Measurements from ENCODE around the gene POLR2E. TPM values are rescaled to one million over a fixed set of nuclear protein-coding genes. Genes with fewer than 3 reads are reported as not detected.

Gene POLR2E
- total RNA-seq, 1 donor from 2014 or later: 213 TPM

DNA sequence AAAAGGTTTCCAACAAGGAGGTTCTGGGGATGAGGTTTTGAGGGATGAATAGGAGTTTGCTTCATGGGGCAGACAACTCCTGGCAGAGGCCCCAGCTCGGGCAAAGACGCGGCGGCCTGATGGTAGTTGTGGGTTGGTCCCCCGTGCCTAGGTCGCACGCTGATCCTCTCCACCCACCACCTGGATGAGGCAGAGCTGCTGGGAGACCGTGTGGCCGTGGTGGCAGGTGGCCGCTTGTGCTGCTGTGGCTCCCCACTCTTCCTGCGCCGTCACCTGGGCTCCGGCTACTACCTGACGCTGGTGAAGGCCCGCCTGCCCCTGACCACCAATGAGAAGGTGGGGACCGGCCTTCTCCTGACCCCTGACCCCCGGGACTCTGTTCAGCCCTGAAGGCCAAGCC is 43.4 kb downstream of the POLR2E start:
- no peak for DNase-seq (ENCODE audit: low read depth)

DNA sequence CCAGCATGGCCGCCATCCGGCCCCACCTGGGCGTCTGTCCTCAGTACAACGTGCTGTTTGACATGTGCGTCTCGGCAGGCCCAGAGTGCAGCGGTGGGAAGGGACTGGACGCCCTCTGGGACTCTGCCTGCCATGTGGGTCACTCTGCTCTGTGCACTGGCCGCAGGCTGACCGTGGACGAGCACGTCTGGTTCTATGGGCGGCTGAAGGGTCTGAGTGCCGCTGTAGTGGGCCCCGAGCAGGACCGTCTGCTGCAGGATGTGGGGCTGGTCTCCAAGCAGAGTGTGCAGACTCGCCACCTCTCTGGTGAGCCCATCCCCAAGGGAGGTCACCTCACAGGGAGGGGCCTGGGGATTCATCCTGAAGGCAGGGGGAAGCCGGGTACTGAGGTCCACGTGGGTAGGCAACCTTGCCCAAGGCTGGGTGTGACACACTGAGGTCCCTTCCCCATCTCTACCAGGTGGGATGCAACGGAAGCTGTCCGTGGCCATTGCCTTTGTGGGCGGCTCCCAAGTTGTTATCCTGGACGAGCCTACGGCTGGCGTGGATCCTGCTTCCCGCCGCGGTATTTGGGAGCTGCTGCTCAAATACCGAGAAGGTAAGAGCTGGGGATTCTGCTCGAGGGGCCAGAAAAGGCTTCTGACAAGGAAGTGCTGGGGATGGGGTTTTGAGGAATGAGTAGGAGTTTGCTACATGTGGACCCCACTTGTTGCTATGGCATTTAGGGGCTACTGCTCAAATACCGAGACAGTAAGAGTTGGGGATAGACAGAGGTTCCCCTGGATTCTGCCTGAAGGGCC is 44.0 kb downstream of the POLR2E start:
- no peak for DNase-seq (ENCODE audit: low read depth)

- no peak for DNase-seq (ENCODE audit: low read depth)
Observed at GRCh38 chr19:1049800-1050199, 45.4 kb downstream of the POLR2E start.

DNA sequence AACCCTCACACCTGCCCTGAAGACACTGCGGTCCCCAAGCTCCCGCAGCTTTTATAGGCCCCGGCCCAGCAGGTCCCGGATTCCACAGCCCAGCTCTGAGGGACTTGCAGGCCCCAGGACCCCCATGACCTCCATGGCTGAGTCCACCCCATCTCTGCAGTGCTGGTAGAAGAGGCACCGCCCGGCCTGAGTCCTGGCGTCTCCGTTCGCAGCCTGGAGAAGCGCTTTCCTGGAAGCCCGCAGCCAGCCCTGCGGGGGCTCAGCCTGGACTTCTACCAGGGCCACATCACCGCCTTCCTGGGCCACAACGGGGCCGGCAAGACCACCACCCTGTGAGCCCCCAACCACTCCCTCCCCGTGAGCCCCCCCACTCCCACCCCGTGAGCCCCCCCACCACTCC is 46.1 kb downstream of the POLR2E start:
- DNase-seq (ENCODE audit: low read depth): no peak

GRCh38 chr19:1047696-1048147 is 47.5 kb downstream of the POLR2E start:
- DNase-seq (ENCODE audit: low read depth): no peak

DNA sequence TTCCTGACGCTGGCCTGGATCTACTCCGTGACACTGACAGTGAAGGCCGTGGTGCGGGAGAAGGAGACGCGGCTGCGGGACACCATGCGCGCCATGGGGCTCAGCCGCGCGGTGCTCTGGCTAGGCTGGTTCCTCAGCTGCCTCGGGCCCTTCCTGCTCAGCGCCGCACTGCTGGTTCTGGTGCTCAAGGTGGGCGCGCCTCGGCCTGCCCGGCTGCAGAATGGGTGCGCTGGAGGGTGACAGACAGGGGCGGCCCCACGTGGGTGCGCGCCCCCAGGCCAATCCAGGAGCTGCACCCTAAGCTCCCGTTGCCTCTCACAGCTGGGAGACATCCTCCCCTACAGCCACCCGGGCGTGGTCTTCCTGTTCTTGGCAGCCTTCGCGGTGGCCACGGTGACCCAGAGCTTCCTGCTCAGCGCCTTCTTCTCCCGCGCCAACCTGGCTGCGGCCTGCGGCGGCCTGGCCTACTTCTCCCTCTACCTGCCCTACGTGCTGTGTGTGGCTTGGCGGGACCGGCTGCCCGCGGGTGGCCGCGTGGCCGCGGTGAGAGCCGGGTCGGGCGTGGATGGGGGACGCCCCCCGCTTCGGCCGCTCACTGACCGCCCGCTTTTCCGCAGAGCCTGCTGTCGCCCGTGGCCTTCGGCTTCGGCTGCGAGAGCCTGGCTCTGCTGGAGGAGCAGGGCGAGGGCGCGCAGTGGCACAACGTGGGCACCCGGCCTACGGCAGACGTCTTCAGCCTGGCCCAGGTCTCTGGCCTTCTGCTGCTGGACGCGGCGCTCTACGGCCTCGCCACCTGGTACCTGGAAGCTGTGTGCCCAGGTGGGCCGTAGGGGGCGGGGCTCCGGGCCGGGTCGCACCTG is 48.1 kb downstream of the POLR2E start:
- DNase-seq (ENCODE audit: low read depth): no peak

DNA sequence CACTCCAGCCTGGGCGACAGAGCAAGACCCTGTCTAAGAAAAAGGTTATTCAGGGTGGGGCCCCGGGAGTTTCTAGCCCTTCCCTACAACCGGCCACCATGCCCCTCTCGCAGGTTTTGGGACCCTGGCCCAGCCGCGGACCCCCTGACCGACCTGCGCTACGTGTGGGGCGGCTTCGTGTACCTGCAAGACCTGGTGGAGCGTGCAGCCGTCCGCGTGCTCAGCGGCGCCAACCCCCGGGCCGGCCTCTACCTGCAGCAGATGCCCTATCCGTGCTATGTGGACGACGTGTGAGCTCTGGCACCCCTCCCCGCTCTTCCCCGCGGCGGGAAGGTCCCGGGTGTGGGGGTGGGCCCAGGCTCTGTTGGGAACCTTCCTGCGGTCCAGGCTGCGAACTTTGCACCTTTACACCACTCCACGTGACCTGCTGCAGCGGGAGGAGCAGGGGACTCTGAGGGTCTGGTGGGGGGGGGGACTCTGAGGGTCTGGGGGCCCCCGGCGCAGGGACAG is 49.0 kb downstream of the POLR2E start:
- no peak for DNase-seq (ENCODE audit: low read depth)

GRCh38 chr19:1045247-1045603 is 50.0 kb downstream of the POLR2E start:
- no peak for DNase-seq (ENCODE audit: low read depth)

DNA sequence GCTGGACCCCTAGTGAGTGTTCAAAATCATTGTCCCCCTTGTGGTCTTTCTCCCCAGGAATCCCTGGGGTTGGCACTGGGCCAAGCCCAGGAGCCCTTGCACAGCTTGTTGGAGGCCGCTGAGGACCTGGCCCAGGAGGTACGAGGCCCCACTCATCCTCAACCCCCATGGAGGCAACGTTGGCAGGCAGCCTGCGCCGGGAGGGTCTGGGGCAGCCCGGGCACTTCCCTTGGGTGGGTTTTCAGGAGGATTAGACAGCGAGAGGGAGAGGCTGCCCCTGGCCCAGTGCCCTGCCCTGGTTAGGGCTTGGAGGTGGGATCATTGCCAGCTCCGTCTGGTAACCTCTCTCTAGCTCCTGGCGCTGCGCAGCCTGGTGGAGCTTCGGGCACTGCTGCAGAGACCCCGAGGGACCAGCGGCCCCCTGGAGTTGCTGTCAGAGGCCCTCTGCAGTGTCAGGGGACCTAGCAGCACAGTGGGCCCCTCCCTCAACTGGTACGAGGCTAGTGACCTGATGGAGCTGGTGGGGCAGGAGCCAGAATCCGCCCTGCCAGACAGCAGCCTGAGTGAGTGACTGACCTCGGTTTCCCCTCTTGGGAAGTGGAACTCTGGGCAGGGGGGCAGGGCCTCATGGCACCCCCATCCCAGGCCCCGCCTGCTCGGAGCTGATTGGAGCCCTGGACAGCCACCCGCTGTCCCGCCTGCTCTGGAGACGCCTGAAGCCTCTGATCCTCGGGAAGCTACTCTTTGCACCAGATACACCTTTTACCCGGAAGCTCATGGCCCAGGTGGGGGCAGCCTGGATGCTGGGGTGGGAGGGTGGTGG is 52.3 kb downstream of the POLR2E start:
- DNase-seq (ENCODE audit: low read depth): no peak

- DNase-seq (ENCODE audit: low read depth): peak; percentile 96
Observed at GRCh38 chr19:1041835-1042685, 53.1 kb downstream of the POLR2E start.

- DNase-seq (ENCODE audit: low read depth): no peak
Observed at GRCh38 chr19:1041272-1041834, 53.8 kb downstream of the POLR2E start.

DNA sequence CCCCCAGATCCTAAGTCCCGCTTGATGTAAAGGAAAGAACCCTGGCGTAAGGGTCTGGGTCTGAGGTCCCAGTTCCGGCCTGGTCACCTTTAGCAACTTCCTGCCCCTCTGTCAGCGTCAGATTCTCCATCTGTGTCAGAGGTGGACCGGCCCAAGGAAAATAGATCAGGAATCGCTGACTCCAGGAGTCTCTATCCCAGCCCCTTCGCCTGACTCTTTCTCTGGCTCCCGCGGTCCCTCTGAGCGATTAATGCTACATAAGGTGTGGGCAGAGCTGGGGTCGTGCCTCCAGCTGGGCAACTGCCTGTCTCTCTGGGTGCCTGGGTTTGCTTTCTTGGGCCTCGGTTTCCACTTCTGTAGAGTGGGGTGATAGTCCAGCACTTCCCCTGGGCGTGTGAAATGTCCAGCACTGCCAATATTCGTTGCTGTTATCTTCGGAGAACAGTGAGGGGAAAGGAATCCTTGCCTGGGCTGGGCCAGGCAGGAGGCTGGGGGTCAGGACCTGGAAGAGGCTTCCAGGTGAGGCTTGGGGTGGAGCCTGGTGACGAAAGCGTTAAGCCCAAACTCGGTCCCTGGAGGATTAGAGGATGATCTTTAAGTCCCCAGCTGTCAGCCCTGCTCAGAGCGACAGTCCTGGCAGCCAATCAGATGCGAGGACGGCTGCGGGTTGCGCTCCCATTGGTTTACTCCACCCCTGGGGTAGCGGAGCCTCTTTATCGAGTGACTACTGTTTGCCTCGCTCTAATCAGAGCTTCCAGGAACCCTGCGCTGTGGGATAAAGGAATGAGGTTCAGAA is 54.5 kb downstream of the POLR2E start:
- peak; percentile 99 for DNase-seq (ENCODE audit: low read depth)

- peak; percentile 96 for DNase-seq (ENCODE audit: low read depth)
Observed at GRCh38 chr19:1039646-1040475, 55.3 kb downstream of the POLR2E start, which contains the start of gene ABCA7. TSS of gene ABCA7 (plus strand) at chr19:1040107. CDS start at chr19:1041362, 1,255 bp downstream.

- DNase-seq (ENCODE audit: low read depth): no peak
Observed at GRCh38 chr19:1038978-1039645, 56.1 kb downstream of the POLR2E start.

- no peak for DNase-seq (ENCODE audit: low read depth)
Observed at GRCh38 chr19:1037621-1038064, 57.5 kb downstream of the POLR2E start.
